ENCODE results near the gene GRK5. TPM values are rescaled to one million over a fixed set of nuclear protein-coding genes. Genes with fewer than 3 reads are reported as not detected.

GRK5 gene
- polyA plus RNA-seq, 12 donors: 12.2 to 25.1 (median 21.3) TPM; not detected in 1

GRCh38 chr10:119441921-119442757, 234.8 kb downstream of the GRK5 start:
- DNase-seq: peak; percentile 38

DNA sequence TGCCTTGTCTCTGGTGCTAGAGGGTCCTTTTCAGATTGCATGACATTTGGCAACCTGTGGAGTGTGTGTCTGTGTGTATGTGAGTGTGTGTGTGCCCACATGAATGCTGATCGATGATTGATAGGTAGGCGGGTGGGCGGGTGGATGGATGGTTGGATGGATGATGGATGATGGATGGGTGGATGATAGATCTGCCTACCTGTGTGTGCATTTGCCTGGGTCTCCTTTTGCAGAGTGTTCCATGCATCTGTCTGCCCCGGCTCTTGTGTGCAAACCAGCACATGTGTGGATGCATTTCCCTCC, 235.3 kb downstream of the GRK5 start:
- no peak for DNase-seq

DNA sequence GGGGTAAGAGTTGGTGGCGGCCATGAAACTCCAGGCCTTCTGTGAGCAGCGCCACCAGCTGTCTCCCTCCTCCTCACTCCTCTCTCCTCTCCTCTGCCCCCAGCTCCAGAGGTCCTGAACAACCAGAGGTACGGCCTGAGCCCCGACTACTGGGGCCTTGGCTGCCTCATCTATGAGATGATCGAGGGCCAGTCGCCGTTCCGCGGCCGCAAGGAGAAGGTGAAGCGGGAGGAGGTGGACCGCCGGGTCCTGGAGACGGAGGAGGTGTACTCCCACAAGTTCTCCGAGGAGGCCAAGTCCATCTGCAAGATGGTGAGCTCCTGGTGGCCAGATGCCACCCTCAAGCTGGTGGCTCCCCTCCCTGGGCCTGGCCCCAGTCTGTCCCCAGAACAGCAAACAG, 236.1 kb downstream of the GRK5 start:
- DNase-seq: no peak

DNA sequence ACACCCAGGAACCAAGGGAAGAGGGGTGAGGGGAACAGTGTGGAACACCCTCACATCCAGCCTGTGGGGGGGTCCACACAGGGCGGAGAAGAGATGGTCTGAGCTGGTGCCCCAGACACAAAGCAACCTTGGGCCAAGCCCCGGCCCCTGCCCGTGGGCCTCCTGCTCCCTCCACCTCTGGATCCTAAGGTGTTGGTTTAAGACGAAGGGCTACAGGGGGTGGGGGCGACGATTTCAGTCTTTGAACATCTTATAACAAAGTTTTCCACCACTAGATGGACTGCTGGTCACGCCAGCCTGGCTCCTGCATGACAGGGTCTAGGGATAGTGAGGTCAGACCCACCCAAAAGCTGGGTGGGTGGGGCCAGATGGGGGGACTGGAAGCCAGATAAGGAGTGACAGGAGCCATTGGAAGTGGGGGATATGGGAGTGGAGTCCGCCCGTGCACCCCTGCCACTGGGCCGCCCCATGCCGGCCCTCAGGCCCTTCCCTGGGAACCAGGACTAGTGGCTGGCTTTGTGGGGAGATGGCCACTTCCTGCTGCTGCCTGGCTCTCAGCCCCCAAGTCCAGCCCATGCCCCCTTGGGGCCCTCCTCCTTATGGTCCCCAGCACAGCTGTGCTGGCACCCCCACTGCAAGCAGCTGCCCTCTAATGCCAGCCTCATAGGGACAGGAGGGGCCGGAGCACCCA, 236.7 kb downstream of the GRK5 start:
- no peak for DNase-seq

DNA sequence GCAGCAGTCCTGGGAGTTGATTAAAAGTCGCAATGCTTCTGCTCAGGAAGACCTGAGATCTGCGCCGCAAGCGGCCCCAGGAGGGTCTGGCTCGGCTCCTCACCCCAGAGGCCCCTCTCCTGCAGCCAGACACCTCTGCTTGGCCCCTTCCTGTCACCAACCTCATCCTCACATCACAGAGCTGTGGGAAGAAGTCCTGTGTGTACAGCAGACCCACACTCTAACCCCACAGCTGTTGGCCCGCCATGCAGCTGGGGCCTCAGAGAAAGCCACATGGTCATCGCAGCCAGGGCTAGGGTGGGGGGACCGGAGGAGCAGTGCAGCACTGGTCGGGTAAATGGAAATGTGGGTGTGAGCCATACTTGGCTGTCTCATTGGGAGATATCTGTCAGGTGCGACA, 237.5 kb downstream of the GRK5 start:
- no peak for DNase-seq

DNA sequence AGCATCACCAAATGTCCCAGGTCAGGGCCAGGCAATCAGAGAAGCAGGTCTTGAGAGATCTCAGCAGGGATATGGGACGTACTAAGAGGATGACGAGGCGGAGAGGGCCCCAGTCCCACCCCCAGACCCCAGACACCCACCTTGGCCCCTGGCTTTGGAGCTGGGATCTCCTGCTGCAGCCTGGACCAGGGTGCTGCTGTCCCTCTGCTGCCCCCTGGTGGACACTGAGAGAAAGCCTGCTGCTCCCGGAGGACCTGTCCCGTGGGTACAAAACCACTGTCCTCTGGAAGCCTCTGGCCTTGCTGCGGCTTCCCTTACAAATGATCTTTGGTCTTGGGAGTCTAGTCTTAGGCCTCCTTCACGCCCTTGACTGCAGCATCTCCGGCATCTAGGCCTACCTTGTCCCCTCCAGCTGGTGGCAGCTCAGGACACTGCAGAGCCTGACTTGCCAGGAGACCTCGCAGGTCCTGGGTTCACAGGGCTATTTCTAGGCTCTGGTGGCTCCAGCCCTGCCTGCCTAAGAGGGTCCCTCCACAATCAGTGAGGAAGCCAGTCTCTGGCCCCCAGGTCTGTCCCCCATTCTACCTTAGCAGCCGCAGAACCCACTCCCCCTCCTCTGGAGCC, 238.1 kb downstream of the GRK5 start:
- DNase-seq: peak; percentile 90

- no peak for DNase-seq
These were observed 238.6 kb downstream of the GRK5 start for GRCh38 chr10:119445935-119446317.

DNA sequence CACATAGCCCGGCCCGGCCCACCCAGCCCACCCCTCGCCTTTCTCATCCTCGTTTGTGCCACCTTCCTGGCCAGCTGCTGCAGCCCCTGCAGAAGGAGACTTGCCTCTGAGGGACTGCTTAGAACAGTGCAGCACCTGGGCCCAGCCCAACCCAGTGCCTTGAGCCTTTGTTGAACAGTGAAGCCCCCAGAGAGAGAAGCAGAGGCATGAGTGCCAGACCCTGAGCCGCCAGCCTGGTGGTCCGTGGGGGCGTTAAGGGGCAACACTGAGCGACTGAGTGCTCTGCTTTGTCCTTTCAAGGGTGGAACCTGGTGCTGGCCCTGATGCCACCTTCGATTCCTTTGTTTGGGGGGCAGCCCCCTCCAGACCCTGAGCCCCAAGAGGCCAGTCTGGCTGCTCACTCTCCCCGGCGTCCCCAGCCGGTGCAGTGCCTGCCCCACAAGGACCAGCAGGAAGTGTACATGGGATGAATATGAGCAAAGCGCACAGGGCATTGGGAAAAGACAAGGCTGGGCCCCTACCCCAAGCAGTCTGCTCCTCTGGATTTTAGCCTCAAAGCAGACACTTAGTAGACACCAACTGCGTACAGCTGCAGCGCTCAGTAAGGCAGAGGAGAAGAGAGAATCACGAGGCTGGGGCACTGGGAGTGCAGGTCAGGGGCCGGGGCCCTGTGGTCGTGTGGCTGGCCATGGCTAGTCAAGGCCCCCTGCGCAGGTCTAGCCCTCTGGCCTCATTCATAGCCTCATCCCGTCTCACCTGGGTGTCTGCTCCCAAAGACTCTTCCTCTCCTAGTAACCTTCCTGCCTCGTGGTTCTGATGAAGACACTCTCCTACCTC, 239.3 kb downstream of the GRK5 start:
- DNase-seq: no peak

DNA sequence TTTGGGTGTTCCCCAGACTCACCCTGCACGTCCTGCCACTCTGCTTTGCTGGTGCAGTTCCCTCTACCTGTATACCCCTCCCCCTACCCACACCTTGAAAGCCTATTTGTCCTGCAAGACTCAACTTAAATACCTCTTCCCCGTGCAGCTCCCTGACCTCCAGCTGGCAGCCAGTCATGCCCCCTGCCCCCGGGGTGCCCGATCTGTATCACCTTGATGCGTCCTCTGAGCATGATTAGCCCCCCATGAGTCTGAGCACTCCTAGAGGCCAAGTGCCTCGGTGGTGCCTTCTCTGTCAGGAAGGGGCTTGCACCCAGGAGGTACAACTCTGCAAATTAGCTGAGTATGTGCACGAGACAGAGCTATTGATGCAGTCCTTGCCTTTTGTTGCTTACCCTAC, 240.1 kb downstream of the GRK5 start:
- no peak for DNase-seq

GRCh38 chr10:119447823-119448546, 240.6 kb downstream of the GRK5 start:
- no peak for DNase-seq

DNA sequence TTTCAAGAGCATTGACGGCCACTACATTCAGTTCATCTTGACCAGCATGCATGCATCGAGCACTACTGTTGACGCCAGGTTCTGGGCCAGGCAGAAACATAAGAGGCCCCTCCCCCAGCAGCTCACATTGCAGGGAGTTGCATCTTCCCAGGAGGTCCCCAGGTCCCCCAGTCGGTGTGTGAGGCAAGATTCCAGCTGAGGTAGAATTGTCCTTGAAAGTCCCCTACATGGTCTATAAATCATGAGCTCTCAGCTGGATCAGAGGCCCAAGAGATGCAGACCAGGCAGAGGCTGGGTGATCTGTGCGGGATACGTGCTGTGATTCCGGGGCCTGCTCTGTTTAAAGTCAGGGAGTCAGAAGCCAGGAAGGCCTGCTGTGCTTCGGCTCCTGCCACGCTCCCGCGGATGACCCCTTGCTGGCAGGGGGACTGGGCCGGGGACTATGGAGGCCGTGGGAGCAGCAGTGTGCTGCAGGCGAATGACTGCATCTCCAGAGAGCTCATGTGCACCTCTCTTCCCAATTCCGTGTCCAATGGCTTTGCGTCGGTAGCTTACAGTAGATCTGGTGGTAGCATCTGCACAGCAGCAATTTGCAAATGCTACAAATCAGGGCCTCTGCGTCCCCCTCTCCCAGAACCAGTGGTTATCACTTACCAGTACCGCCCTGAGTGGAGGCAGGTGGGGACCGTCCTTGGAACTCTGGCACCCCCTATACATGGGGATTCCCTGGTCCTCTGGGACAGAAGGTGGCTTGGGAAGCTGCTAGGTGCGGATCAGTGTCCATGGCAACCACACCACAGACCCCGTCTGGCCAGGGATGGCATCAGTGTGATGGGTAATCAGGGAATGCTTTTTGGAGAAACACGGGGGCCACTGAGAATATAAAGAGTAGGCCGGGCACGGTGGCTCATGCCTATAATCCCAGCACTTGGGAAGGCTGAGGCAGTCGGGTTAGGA, 241.5 kb downstream of the GRK5 start:
- DNase-seq: no peak

GRCh38 chr10:119449760-119450461, 242.5 kb downstream of the GRK5 start:
- no peak for DNase-seq

GRCh38 chr10:119450606-119451299, 243.4 kb downstream of the GRK5 start:
- no peak for DNase-seq

DNA sequence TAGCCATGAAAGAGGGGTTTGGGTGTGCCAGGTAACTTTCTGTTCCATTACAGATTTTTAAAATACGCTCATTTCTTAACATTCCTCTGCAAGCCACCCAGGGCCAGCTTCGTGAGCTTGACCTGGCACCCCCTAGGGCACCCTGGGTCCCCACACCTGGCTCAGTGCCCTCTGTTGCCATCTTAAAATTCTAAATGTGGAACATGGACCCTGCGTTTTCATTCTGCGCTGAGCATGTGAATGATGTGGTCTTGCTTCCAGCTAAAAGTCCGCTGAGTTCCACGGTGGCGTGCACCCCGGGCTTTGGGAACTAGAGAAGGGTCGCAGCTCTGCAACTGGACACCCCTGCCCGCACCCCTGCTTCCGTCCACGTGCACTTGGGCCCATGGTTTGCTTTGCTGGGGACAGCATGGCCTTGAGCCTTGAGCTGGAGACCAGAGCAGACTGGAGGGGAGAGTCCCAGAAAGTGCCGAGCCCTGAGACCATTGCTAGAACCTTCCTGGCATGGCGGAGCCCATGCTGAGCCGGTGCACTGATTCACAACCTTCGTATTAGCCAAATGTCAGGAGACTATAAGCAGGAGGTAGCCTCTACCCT, 244.0 kb downstream of the GRK5 start:
- DNase-seq: no peak

- no peak for DNase-seq
These were observed 245.0 kb downstream of the GRK5 start for GRCh38 chr10:119452396-119452795.

- no peak for DNase-seq
These were observed 245.9 kb downstream of the GRK5 start for GRCh38 chr10:119453313-119453712.

- no peak for DNase-seq
These were observed 246.9 kb downstream of the GRK5 start for GRCh38 chr10:119454316-119454715.

GRCh38 chr10:119454990-119455389, 247.6 kb downstream of the GRK5 start:
- DNase-seq: no peak

Measured in muscle of arm (tissue), 12 donors.